Colonic mucosa (tissue), 4 donors: ENCODE data around the gene NFKBIZ. TPM values are rescaled to one million over a fixed set of nuclear protein-coding genes. Genes with fewer than 3 reads are reported as not detected.
"Not testable (repeated sequence)": the region's sequence is repeated elsewhere in the genome, so short reads cannot be mapped to it uniquely, and the experiment has no call there.

Source experiments
- DNase-seq: peaks from one replicate; pipeline ENCODE4 v3.0.0-alpha.2; 2020
- H3K27ac ChIP-seq: fragments of 200-600 bp; one replicate; pipeline ENCODE4 v1.8.0; 2021
- H3K27me3 ChIP-seq: fragments of 200-600 bp; one replicate; pipeline ENCODE4 v1.8.0; 2021
- H3K36me3 ChIP-seq: fragments of 200-600 bp; one replicate; pipeline ENCODE4 v1.8.0; 2021
- H3K4me1 ChIP-seq: fragments of 200-600 bp; one replicate; pipeline ENCODE4 v1.8.0; 2021; ENCODE audit warnings: mild to moderate bottlenecking
- H3K4me3 ChIP-seq: fragments of 200-600 bp; one replicate; pipeline ENCODE4 v1.8.0; 2021
- H3K9ac ChIP-seq, 2 donors: one replicate each; pipeline ENCODE4 v1.7.0; 2013; ENCODE audit warnings: control low read depth in 2 of 2, low read depth in 2 of 2, low read length in 2 of 2
- H3K9me3 ChIP-seq: fragments of 200-600 bp; one replicate; pipeline ENCODE4 v1.8.0; 2021
- CTCF ChIP-seq: fragments of 200-600 bp; IDR thresholded peaks from one replicate; pipeline ENCODE4 v1.8.0; 2022; ENCODE audit warnings: antibody characterized with exemption, mild to moderate bottlenecking
- intact Hi-C: fragments of 100-400 bp; cut with DNase I; formaldehyde crosslinking; loops from one replicate; pipeline ENCODE4 v1.14.1; 2022
- total RNA-seq, 2 donors: library from RNA; stranded (reverse); fragmentation: NEBNext Ultra II Directional in 1 of 2; extraction: Animal tissue kit (Norgen Biotek cat#: 25700) in 1 of 2; gene quantifications; one replicate each; pipeline ENCODE4 v1.2.1, GENCODE V29; 2021
- donor health status: healthy.
- donor health status: DM: no; HTN: no; CAD: no.
- donor health status: DM: no; HTN: no; CAD: no.

Gene NFKBIZ
- total RNA-seq, 2 donors from 2014 or later = 69.4 to 96.2 TPM

DNA sequence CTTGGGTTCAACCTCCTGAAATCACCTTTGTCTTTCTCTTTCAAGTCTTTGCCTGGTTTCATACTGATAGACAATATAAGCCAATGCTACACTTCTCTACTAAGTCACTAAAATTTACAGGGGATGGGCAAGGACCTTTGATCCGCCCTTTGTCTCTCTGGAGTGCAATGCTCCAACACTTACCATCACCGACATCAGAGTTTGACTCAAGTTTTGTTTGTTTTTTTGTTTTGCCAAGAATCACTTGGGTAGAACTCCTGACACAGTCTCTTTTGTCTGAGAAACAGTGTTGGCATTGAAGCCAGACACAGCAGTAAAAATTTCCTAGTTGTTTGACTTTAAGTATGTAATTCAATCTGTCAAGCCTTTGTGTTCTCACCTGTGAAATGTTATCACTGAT is 29.3 kb downstream of the NFKBIZ start:
- TF ChIP-seq CTCF = no peak
- H3K36me3 ChIP-seq = no peaks in the 10 kb centered on the region
- DNase-seq = no peak
- no peaks in the 10 kb centered on the region for H3K27me3 ChIP-seq
- H3K9ac ChIP-seq = no peak overlapping the region
- no peak overlapping the region for H3K4me3 ChIP-seq
- H3K9me3 ChIP-seq = no peaks in the 10 kb centered on the region
- H3K27ac ChIP-seq = no peak overlapping the region
- no peaks in the 10 kb centered on the region for H3K4me1 ChIP-seq
- intact Hi-C loops = loop anchor here (10.0 kb wide), 1 partner anchor 346 kb away; no protein-coding TSS in a partner anchor

DNA sequence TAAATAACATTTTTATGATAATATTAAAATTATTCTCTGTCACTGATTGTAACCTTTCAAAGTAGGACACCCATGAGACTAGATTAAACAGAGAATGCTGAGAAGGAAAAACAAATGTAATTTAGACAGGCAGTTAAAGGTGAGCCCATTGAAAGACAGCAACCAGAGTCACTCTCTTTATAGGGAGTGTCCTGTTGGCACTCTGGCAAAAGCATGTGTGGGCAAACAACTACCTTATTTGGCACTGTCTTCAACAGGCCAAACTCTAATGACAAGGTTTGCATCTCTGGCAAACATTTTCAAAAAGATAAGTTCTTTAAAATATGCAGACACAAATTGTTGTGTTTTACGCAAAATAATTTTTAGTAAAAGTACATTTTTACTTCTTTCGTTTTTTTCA is 29.8 kb downstream of the NFKBIZ start:
- Histone ChIP-seq H3K4me3 (no peak overlapping the region), H3K36me3 (no peaks in the 10 kb centered on the region), H3K9ac (no peak overlapping the region), H3K4me1 (no peaks in the 10 kb centered on the region), H3K9me3 (no peaks in the 10 kb centered on the region), H3K27ac (no peak overlapping the region), H3K27me3 (no peaks in the 10 kb centered on the region)
- intact Hi-C loops = loop anchor here (10.0 kb wide), 1 partner anchor 346 kb away; no protein-coding TSS in a partner anchor
- peak; percentile 49 for DNase-seq
- no peak for TF ChIP-seq CTCF

DNA sequence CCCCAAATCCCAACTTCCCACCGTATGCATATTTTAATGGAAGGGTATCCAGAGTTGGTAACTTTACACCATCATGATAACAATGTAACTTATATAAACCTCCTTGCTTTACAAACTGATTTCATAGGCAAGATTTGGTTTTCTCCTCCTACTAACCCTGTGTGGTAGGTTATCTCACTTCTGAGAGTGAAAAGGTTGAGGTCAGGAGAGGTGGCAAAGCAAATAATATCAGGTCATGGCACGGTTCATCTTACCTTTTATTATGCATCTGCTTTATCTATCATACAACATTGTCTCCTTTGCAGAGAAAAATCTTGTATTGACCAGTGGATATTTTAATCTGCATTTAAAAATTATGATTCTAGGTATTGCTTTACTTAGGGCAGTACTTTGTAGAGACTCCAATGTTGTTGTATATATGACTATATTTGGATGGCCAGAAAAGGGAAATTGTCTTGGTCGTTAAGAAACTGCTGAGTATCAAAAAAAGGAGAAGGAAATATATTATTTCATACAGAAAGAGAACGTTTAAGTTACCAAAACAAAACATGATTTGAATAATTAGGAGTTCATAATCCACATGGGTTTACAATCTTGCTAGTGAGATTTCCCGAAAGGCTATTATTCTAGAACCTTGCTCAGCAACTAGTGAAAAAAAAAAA is 30.4 kb downstream of the NFKBIZ start:
- no peaks in the 10 kb centered on the region for H3K4me1 ChIP-seq
- H3K9me3 ChIP-seq = no peaks in the 10 kb centered on the region
- TF ChIP-seq CTCF = no peak
- no peaks in the 10 kb centered on the region for H3K36me3 ChIP-seq
- DNase-seq = no peak
- no peak overlapping the region for H3K27ac ChIP-seq
- intact Hi-C loops = loop anchor here (10.0 kb wide), 1 partner anchor 345 kb away; no protein-coding TSS in a partner anchor
- H3K4me3 ChIP-seq = no peak overlapping the region
- no peak overlapping the region for H3K9ac ChIP-seq
- H3K27me3 ChIP-seq = no peaks in the 10 kb centered on the region

GRCh38 chr3:101884776-101885175 is 35.5 kb downstream of the NFKBIZ start:
- DNase-seq = no peak
- Histone ChIP-seq H3K4me1 (no peaks in the 10 kb centered on the region), H3K4me3 (no peak overlapping the region), H3K9ac (no peak overlapping the region), H3K9me3 (no peaks in the 10 kb centered on the region), H3K36me3 (no peaks in the 10 kb centered on the region), H3K27ac (peak overlapping the region; percentile 36), H3K27me3 (no peaks in the 10 kb centered on the region)
- TF ChIP-seq CTCF = no peak
- intact Hi-C loops = no loop called here

DNA sequence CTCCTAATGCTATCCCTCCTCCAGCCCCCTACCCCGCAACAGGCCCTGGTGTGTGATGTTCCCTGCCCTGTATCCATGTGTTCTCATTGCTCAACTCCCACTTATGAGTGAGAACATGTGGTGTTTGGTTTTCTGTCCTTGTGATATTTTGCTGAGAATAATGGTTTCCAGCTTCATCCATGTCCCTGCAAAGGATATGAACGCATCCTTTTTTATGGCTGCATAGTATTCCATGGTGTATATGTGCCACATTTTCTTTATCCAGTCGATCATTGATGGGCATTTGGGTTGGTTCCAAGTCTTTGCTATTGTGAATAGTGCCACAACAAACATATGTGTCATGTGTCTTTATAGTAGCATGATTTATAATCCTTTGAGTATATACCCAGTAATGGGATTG is 36.3 kb downstream of the NFKBIZ start:
- H3K27ac ChIP-seq, H3K36me3 ChIP-seq, DNase-seq, H3K9ac ChIP-seq, intact Hi-C loops, H3K4me1 ChIP-seq, H3K9me3 ChIP-seq, H3K4me3 ChIP-seq, H3K27me3 ChIP-seq: not testable (repeated sequence)

DNA sequence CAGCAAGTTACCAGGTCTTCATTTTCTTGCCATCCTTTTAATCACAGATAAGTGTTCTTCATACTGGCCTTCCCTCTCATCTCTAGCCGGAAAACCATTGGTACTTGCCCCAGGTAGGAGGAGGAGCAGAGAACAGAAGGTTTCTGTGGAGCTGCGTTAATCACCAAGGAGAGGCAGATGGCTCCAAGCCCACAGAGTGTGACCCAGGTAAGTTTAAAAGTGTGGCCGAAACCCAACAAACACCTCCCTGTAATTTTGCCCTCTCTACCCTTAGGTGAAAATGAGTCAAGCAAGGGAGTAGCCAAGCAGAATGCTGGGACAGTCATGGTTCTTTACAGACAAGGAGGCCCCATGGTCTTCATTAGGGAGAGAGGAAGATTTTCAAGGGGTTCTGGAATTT is 37.3 kb downstream of the NFKBIZ start:
- Histone ChIP-seq H3K4me1 (no peaks in the 10 kb centered on the region), H3K9ac (no peak overlapping the region), H3K27me3 (no peaks in the 10 kb centered on the region), H3K4me3 (no peak overlapping the region), H3K9me3 (no peaks in the 10 kb centered on the region), H3K36me3 (no peaks in the 10 kb centered on the region), H3K27ac (no peak overlapping the region)
- DNase-seq = no peak
- no peak for TF ChIP-seq CTCF
- intact Hi-C loops = no loop called here
